CD14-positive monocyte (primary cell): ENCODE measurements around the gene EN2. TPM values are rescaled to one million over a fixed set of nuclear protein-coding genes. Genes with fewer than 3 reads are reported as not detected.
A peak's percentile ranks its signal among the peaks of the same experiment; 100 is the strongest.

ENCODE experiments used
- DNase-seq, 3 donors: peaks; one replicate each; pipeline ENCODE4 v3.0.0-alpha.2; 2011 to 2022
- H2AFZ ChIP-seq: 2 replicates; pipeline ENCODE4 v1.6.0; 2012; ENCODE audit warnings: mild to moderate bottlenecking, low read depth, low read length, inconsistent platforms; ENCODE audit not compliant: insufficient read depth, poor library complexity, severe bottlenecking
- H3K27ac ChIP-seq, 2 donors: 1 replicate in 1 of 2; 2 replicates in 1 of 2; pipeline ENCODE4 v1.5.1; 2012 to 2013; ENCODE audit warnings: low read length in 2 of 2, control low read depth in 1 of 2, inconsistent platforms in 1 of 2, low read depth in 1 of 2, mild to moderate bottlenecking in 1 of 2
- H3K27me3 ChIP-seq, 2 donors: one replicate each; pipeline versions ENCODE4 v1.6.0 to v1.6.1; 2011 to 2013; ENCODE audit warnings: low read length in 2 of 2; ENCODE audit not compliant: control insufficient read depth in 2 of 2, insufficient read depth in 2 of 2
- H3K36me3 ChIP-seq, 2 donors: replicated peaks in 1 of 2; 1 replicate in 1 of 2; 2 replicates in 1 of 2; pipeline versions ENCODE4 v1.5.1 to v1.6.1; 2012 to 2013; ENCODE audit warnings: low read length in 2 of 2, control low read depth in 1 of 2, inconsistent platforms in 1 of 2, mild to moderate bottlenecking in 1 of 2; ENCODE audit not compliant: insufficient read depth in 2 of 2, control insufficient read depth in 1 of 2
- H3K4me1 ChIP-seq, 2 donors: 1 replicate in 1 of 2; 2 replicates in 1 of 2; pipeline versions ENCODE4 v1.5.1 to v1.6.1; 2012 to 2013; ENCODE audit warnings: low read length in 2 of 2, control low read depth in 1 of 2, inconsistent platforms in 1 of 2, mild to moderate bottlenecking in 1 of 2, moderate library complexity in 1 of 2; ENCODE audit not compliant: insufficient read depth in 2 of 2, control insufficient read depth in 1 of 2
- H3K4me2 ChIP-seq: replicated peaks from 2 replicates; pipeline ENCODE3; 2012; ENCODE audit warnings: low read length, moderate library complexity, mild to moderate bottlenecking; ENCODE audit not compliant: poor library complexity, severe bottlenecking; ENCODE audit errors: extremely low read depth
- H3K4me3 ChIP-seq, 3 experiments: fragments of 200-600 bp in 1 of 3; sonication (generic) in 1 of 3; replicated peaks in 1 of 3; 1 replicate in 2 of 3; 2 replicates in 1 of 3; pipeline ENCODE4 v1.5.1; 2011 to 2013; ENCODE audit warnings: low read length in 3 of 3, mild to moderate bottlenecking in 3 of 3, control low read depth in 2 of 3, low read depth in 2 of 3, inconsistent platforms in 1 of 3, moderate library complexity in 1 of 3
- H3K79me2 ChIP-seq: 2 replicates; pipeline ENCODE4 v1.6.0; 2012; ENCODE audit warnings: mild to moderate bottlenecking, control low read depth, inconsistent platforms, low read length, moderate library complexity; ENCODE audit not compliant: insufficient read depth
- H3K9ac ChIP-seq: 2 replicates; pipeline ENCODE4 v1.6.0; 2017; ENCODE audit warnings: low read length, mild to moderate bottlenecking; ENCODE audit not compliant: insufficient read depth, poor library complexity, severe bottlenecking
- H3K9me3 ChIP-seq, 2 donors: replicated peaks in 1 of 2; 1 replicate in 1 of 2; 2 replicates in 1 of 2; pipeline versions ENCODE4 v1.5.1 to v1.6.1; 2012 to 2013; ENCODE audit warnings: low read length in 2 of 2, control low read depth in 1 of 2; ENCODE audit not compliant: control insufficient read depth in 1 of 2, insufficient read depth in 1 of 2
- H4K20me1 ChIP-seq: 2 replicates; pipeline ENCODE4 v1.6.0; 2012; ENCODE audit warnings: mild to moderate bottlenecking, low read length, control low read depth, moderate library complexity; ENCODE audit not compliant: insufficient read depth
- H3K27ac Mint-ChIP-seq, 7 donors: one replicate each; pipeline ENCODE4 v1.8.0; 2020; ENCODE audit warnings: mild to moderate bottlenecking in 7 of 7, mixed read lengths in 7 of 7, moderate library complexity in 6 of 7, inconsistent platforms in 2 of 7
- H3K27me3 Mint-ChIP-seq, 3 donors: one replicate each; pipeline ENCODE4 v1.8.0; 2021 to 2022; ENCODE audit warnings: low read depth in 3 of 3, mild to moderate bottlenecking in 3 of 3, mixed read lengths in 3 of 3, moderate library complexity in 3 of 3, inconsistent platforms in 1 of 3
- H3K36me3 Mint-ChIP-seq, 2 donors: one replicate each; pipeline ENCODE4 v1.8.0; 2020; ENCODE audit warnings: mixed read lengths in 2 of 2, inconsistent platforms in 1 of 2, mild to moderate bottlenecking in 1 of 2
- H3K4me1 Mint-ChIP-seq: one replicate; pipeline ENCODE4 v1.8.0; 2020; ENCODE audit warnings: mild to moderate bottlenecking, mixed read lengths
- H3K4me3 Mint-ChIP-seq, 2 donors: one replicate each; pipeline ENCODE4 v1.8.0; 2020; ENCODE audit warnings: mild to moderate bottlenecking in 2 of 2, mixed read lengths in 2 of 2, moderate library complexity in 1 of 2
- H3K9me3 Mint-ChIP-seq, 7 donors: one replicate each; pipeline ENCODE4 v1.8.0; 2020 to 2022; ENCODE audit warnings: mixed read lengths in 7 of 7, mild to moderate bottlenecking in 6 of 7, moderate library complexity in 6 of 7, inconsistent platforms in 2 of 7
- CTCF ChIP-seq: fragments of 200-600 bp; IDR thresholded peaks from one replicate; pipeline ENCODE4 v1.8.0; 2022; ENCODE audit warnings: antibody characterized with exemption, mild to moderate bottlenecking
- WGBS: methylation state at CpG from one replicate; pipeline ENCODE4 v1.1.5; 2013; ENCODE audit warnings: missing lambda C conversion rate; ENCODE audit not compliant: insufficient coverage; 5-methylcytosine and 5-hydroxymethylcytosine counted together
- intact Hi-C, 2 donors: fragments of 100-400 bp; cut with micrococcal nuclease; formaldehyde crosslinking; loops; one replicate each; pipeline versions ENCODE4 v1.15.0 to v1.15.1; 2023
- polyA plus RNA-seq, 3 donors: library from polyadenylated mRNA; depleted of rRNA in 1 of 3; unstranded in 2 of 3; stranded (reverse) in 1 of 3; fragments of 300-500 nt in 2 of 3; fragments of >200 nt in 1 of 3; fragmentation: Illumina TruSeq in 2 of 3; gene quantifications; 1 replicate in 2 of 3; 2 replicates in 1 of 3; pipeline ENCODE4 v1.2.3, GENCODE V29; 2012 to 2021

The EN2 gene
- polyA plus RNA-seq, 3 donors, result not detected

DNA sequence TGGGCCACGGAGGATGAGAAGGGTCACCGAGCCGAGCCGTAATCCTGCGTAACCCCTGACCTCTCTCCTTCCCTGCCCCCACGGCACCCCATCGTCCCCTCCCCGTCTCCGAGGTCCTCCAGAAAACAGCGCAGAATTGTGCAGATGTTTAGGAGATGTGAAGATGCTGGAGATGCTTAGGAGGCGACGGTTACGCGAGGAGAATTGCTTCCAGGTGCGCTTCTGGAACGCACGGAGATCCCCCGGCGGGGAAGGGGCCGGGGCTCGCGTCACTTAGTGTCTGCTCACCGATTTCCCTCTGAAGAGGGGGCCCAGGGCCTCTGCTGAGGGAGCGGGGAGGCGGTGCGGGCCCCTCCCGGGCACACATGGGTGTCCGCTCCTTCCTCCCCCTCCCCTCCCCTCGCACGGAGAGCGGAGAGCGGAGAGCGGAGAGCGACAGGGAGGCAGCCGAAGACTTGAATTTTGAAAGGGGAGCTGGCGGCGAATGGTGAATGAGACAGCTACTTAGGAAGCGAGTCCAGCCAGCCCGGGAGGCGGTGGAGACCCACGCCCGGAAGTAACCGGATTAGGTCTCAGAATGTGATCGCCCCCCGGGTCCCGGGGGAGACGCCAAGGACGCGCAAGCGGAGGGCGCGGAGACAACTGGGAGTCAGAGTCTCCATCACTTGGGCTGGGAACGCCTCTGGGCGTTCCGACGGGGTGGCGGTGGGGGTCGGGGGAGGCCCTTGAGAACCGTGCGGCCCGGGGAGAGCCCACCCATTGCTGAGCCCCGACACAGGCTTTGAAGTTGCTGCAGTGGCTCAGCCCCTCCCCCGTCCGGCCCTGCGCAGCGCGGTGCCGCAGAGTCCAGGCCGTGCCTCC lies 8.7 kb upstream of the EN2 start:
- Histone ChIP-seq H3K4me1 (peaks cover 0 to 6% of the 10 kb centered on the region in 2 donors), H3K79me2 (no peaks in the 10 kb centered on the region), H4K20me1 (no peaks in the 10 kb centered on the region), H3K36me3 (no peaks in the 10 kb centered on the region), H3K27me3 (peaks cover 65 to 91% of the 10 kb centered on the region in 2 donors), H3K4me2 (no peak overlapping the region), H3K4me3 (no peak overlapping the region), H2AFZ (no peak overlapping the region), H3K9ac (no peak overlapping the region), H3K9me3 (peaks cover 2 to 45% of the 10 kb centered on the region in 2 donors), H3K27ac (no peak overlapping the region)
- H3K27me3 Mint-ChIP-seq, result peaks cover 77 to 92% (median 92%) of the 10 kb centered on the region in 3 donors
- TF ChIP-seq CTCF, result no peak
- peaks cover 0 to 22% (median 10%) of the 10 kb centered on the region in 7 donors for H3K9me3 Mint-ChIP-seq
- peaks cover 11% of the 10 kb centered on the region for H3K4me1 Mint-ChIP-seq
- no peak overlapping the region for H3K27ac Mint-ChIP-seq
- 3% methylated on average over 51 of the region's 69 CpGs for WGBS
- no peak for DNase-seq
- intact Hi-C loops, result no loop called here
- peak overlapping the region in 1 of 2 donors; percentile 71 for H3K4me3 Mint-ChIP-seq
- peaks cover 0 to 6% of the 10 kb centered on the region in 2 donors for H3K36me3 Mint-ChIP-seq

- Mint-ChIP-seq H3K9me3 (peaks cover 0 to 30% (median 10%) of the 10 kb centered on the region in 7 donors), H3K4me3 (peak overlapping the region in 1 of 2 donors; percentile 71), H3K4me1 (peaks cover 14% of the 10 kb centered on the region), H3K36me3 (peaks cover 0 to 6% of the 10 kb centered on the region in 2 donors), H3K27ac (no peak overlapping the region), H3K27me3 (peaks cover 85 to 95% (median 93%) of the 10 kb centered on the region in 3 donors)
- DNase-seq, result no peak
- H3K9ac ChIP-seq, result no peak overlapping the region
- no peaks in the 10 kb centered on the region for H4K20me1 ChIP-seq
- H3K36me3 ChIP-seq, result no peaks in the 10 kb centered on the region
- H2AFZ ChIP-seq, result no peak overlapping the region
- H3K4me2 ChIP-seq, result no peak overlapping the region
- 2% methylated on average over 47 of the region's 52 CpGs for WGBS
- peaks cover 2 to 53% of the 10 kb centered on the region in 2 donors for H3K9me3 ChIP-seq
- H3K27me3 ChIP-seq, result peaks cover 72 to 94% of the 10 kb centered on the region in 2 donors
- no peak overlapping the region for H3K27ac ChIP-seq
- no peak for TF ChIP-seq CTCF
- H3K79me2 ChIP-seq, result no peaks in the 10 kb centered on the region
- H3K4me3 ChIP-seq, result no peak overlapping the region
- intact Hi-C loops, result no loop called here
- H3K4me1 ChIP-seq, result peaks cover 0 to 6% of the 10 kb centered on the region in 2 donors
Measured at GRCh38 chr7:155449869-155450557, 7.9 kb upstream of the EN2 start.
